HG03066 (cell line): ENCODE measurements around the gene CLCC1.
"Not testable (repeated sequence)": the region's sequence is repeated elsewhere in the genome, so short reads cannot be mapped to it uniquely, and the experiment has no call there.

ENCODE experiments used
- ATAC-seq: cut with Tn5 transposase; IDR thresholded peaks from one replicate; pipeline ENCODE4 v1.9.1; 2021; ENCODE audit warnings: low read depth; ENCODE audit not compliant: unreplicated experiment

Gene CLCC1, protein sequence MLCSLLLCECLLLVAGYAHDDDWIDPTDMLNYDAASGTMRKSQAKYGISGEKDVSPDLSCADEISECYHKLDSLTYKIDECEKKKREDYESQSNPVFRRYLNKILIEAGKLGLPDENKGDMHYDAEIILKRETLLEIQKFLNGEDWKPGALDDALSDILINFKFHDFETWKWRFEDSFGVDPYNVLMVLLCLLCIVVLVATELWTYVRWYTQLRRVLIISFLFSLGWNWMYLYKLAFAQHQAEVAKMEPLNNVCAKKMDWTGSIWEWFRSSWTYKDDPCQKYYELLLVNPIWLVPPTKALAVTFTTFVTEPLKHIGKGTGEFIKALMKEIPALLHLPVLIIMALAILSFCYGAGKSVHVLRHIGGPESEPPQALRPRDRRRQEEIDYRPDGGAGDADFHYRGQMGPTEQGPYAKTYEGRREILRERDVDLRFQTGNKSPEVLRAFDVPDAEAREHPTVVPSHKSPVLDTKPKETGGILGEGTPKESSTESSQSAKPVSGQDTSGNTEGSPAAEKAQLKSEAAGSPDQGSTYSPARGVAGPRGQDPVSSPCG

DNA sequence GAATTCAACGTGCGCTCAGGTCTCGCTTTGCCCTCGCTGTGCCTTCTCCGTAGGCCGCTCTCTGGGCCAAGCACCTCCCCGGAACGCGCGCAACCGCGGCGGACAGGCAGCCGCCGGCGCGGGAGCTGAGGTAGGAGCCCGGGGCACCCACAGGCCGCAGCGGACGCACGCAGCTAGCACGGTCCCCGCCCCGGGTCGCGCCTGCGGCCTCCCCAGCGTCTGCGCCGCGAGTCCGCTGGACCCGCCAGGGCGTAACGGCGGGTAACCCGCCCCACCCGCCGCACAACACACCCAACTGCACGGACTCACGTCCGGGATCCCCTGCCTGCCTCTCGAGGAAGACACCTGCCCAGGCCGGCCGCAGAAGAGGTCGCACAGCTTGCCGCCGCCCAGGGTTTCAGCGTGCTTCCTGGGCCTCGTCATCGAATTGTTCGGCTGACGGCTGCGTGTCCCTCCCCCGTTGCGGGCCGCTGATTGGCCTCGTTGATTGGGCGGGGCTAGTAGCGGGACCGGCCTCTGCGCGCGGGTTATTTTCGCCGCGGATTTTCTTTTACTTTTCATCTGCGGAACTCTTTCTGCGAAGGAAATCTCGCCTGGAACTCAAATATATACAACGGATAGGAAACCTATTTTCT, at the start of gene CLCC1:
CLCC1 (minus strand) TSS at position 433 of the 635 bp plus-strand sequence. CDS start 13,047 bp downstream, outside the sequence.
- peak; percentile 93 for ATAC-seq

DNA sequence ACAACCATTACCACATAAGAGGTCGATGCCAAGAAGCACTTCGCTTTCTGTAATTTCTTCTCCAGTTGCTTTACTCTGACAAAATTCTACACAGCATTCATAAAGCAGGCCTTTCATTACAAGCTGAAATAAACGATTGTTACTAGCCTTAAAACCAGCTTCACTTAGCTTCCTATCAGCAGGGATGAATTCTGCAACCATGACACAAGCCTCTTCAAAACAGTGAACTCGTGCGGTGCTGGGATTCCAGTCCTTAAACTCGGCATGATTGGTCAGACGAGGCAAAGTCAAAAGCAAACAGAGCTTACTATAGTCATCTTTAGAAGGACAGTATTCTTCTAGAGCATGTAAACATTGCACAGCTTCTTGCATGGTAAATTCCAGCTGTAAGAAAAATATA, 48.1 kb upstream of the CLCC1 start:
- ATAC-seq, result no peak

DNA sequence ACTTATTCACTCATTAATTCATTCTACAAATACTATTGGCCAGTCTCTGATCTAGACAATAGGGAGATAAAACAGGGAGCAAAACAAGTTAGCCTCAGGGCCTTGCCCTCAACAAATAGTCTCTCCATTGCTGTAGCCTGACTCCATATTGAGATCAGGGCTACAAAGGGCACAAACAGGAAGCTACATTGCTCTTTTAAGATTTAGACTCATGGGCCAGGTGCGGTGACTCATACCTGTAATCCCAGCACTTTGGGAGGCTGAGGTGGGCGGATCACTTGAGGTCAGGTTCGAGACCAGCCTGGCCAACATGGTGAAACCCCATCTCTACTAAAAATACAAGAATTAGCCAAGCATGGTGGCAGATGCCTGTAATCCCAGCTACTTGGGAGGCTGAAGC, 33.3 kb upstream of the CLCC1 start:
- ATAC-seq, result not testable (repeated sequence)

DNA sequence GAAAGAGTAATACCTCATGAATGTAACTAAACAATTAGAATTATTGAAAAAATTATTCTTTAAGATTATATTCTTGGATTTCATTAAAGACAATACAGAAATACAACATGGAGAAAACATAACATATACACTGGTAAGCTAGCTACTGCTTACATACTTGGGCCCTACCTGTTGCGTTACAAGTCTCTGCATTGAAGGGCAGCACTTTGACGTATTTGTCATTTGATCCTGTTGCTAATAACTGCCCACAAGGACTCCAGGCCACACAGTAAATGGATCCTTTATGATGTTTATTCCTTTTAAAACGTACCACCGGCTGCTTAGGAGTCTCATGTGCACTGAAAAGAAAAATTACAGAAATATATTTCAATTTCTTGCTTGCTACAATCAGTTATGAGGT, 19.8 kb upstream of the CLCC1 start:
- no peak for ATAC-seq

DNA sequence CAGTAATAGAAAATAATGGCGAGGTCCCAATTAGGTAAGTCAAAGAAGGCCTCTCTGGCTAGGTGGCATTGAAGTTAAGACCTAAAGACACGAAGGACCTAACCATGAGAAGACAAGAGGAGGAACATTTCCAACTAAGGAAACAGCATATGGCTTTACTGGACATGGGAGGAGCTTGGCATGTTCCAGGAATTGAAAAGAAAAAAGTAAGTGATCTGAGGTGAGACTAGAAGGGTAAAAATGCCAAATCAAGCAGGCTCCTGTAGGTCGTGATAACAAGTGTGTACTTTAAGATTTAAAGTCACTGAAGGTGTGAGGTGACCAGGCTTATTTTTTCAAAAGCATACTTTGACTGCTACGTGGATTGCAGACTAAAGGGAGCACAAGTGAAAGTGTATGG, 13.4 kb upstream of the CLCC1 start:
- ATAC-seq, result no peak

DNA sequence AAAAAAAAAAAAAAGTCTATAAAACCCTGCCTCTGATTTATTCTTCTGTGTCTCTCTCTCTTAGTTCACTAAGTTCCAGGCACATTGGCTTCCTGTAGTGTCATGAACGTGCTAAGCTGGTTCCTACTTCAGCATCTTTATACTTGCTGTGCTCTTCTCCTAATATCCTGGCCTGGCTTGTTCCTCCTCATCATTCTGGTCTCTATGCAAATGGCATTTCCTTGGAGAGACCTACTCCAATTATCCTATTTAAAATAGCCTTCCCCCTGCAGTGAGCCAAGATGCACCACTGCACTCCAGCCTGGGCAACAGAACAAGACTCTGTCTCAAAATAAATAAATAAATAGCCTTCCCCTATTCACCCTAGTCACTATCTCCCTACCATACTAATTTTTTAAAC, 9.7 kb upstream of the CLCC1 start:
- ATAC-seq, result no peak

DNA sequence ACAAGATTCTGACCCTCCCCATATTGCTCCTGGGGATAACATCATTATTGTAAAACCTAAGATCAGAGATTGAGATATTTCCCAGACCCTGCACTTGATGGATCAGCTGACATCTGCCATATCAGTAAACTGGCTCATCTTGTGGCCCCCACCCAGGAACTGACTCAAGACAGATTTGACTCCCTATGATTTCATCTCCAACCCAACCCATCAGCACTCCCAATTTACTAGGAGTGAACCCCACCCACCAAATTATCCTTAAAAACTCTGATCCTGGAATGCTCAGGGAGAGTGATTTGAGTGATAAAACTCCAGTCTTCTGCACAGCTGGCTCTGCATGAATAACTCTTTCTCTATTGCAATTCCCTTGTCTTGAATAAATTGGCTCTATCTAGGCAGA, 6.1 kb upstream of the CLCC1 start:
- ATAC-seq, result no peak

DNA sequence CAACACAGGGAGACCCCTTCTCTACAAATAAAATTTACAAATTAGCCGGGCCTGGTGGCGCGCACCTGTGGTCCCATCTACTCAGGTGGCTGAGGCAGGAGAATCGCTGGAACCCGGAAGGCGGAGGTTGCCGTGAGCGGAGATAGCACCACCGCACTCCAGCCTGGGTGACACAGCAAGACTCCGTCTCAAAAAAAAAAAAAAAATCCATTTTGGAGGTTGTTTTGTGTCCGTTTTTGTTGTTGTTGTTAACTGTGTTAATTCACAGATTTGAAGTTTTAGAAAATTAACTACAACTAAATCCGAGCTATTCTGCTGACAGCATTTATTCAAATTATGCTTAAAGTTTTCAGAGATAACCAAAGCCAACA, 618 bp downstream of the CLCC1 start:
- no peak for ATAC-seq

DNA sequence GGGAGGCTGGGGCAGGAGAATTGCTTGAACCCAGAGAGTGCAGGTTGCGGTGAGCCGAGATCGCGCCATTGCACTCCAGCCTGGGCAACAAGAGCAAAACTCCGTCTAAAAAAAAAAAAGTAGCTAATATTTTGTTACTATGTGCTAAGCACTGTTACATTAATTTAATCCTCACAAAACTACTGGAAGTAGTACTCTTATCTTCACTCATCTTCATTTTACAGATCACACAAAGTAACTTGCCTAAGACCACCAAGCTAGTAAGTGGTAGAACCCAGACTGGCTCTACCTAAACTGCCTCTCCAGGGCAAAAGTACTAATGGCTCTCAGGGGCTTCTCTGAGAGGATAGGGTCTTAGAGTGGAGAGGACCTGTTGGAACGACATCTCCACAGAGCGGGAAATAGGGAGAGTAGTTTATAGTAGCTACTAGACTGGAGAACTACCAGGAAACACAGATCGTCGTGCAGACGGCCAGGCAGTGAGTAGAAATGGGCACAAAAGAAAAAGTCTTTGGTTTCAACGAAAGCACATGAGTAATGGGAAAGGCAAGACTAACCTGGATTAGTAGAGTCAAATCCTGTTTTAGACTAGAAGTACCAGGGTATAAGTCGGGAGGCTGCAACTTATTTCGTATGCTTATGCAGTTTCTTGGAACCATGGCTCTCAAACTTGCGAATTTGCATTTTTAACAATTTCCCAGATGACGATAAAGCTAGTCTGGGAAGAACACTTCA, 1.4 kb downstream of the CLCC1 start:
- ATAC-seq, result no peak

DNA sequence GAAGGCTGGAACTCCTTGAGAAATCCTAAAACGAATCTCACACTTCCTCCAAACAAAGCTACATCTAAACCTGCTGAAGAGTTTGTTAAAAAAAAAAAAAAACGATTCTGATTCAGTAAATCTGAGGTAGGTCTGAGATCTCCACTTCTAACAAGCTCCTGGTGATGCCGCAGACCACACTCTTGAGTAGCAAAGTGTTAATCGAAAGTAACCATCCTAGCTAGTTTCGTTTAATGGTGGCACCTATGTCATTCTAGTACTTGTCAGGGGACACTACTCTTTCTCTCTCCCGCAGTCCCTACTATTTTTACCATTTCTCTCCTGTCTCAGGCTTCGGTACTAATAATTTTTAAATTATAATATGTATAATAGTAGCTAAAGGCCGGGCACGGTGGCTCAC, 2.1 kb downstream of the CLCC1 start:
- no peak for ATAC-seq

DNA sequence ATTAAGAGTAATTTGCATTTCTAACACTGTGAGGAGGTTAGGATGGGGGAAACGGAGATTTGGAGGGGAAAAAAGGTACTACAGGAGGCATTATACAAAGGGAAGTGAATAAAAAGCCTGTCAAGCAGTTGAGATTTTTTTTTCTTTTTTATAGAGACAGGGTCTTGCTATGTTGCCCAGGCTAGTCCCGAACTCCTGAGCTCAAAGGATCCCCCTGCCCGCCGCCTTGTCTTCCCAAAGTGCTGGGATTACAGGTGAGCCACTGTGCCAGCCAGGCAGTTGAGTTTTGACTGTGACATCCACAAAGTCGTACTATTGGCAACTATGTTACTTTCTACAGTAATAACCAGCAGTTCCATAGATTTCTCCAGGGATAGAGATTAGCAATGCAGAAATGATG, 2.6 kb downstream of the CLCC1 start:
- ATAC-seq, result no peak

DNA sequence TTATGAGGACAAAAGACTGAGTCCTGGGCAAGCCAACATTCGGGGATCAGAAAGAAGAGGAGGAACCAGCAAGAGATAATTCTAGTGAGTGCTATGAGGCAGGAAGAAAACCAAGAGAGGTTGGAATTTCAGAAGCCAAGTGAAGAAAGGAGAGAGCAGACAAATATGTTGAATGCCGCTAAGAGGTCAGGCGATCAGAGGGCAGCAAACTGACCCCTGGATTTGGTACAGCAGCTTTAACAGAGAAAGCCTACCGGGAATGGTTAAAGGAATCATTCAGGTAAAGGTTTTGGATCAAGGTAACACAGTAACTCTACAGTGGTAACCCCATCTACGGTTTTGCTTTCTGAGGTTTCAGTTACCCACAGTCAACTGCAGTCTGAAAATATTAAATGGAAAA, 5.4 kb downstream of the CLCC1 start:
- no peak for ATAC-seq

DNA sequence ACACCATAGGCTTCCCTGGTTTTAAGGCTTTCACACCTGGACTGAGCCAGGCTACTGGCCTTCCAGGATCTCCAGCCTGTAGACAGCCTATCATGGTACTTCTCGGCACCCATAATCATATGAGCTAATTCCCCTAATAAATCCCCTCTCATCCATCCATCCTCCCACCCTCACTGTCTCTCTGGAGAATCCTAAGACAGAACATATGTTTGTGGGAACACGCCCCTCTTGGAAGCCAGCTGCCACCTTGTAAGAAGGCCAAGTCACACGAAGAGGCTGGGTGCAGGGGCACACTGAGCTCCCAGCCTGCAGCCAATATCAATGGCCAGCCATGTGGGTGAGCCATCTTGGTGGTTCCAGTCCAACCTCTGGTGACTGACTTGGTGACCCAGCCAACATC, 7.4 kb downstream of the CLCC1 start:
- no peak for ATAC-seq

DNA sequence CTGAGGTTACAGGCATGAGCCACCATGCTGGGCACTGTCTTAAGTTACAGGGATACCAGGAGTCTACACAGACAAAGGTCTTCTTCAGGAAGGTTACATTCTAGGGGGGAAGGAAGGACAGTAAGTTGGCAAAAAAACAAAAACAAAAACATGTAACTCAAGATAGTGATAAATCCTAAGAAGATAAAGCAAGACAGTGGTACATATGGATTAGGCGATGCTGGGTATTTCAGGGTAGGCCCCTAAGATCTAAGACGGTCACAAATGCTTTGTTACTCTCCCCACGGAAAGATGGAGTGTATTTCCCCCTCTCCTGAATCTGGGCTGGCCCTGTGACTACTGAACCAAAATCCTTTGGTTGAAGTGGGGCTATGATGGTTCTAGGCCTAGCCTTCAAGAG, 8.2 kb downstream of the CLCC1 start:
- no peak for ATAC-seq

DNA sequence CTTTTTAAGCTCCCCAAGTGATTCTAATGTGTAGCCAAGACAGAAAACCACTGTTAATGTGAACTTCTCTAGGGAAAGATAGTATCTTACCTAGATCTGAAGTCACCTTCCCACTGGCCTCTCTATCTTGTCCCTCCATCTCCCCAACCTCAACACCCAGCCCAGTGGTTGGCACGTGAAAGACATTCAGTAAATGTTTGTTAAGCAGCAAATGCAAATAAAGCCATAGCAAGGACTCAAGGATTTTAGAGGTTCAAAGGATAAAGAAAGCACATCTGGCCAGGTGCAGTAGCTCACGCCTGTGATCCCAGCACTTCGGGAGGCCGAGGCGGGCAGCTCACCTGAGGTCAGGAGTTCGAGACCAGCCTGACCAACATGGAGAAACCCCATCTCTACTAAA, 9.8 kb downstream of the CLCC1 start:
- ATAC-seq, result no peak

DNA sequence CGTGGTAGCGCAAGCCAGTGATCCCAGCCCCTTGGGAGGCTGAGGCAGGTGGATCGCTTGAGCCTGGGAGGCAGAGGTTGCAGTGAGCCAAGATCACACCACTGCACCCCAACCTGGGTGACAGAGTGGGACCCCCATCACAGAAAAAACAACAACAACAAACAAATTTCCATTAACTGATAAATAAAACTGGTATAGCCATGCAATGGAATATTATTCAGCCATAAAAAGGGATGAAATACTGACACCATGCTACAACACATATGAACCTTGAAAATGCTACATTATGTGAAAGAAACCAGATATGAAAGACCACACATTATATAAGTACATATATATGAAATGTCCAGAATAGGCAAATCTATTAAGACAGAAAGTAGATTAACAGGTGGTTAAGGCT, 12.0 kb downstream of the CLCC1 start:
- ATAC-seq, result no peak

DNA sequence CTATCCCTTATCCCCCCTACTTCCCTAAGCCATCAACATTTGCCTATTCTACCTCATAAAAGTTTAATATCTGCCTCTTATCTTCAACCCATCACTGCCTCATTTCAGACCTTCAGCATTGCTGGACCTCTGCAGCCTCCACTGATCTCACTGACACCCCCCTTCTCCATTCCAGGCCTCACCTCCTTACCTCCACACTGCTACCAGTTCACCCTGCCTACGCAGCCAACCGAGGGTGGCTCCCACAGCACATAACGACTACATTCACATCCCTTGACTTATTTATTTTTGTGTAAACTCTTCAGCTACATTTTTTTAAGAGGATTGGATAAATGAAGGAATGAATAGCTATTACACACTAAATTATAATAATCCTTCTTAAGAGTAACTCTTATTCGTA, 14.2 kb downstream of the CLCC1 start:
- no peak for ATAC-seq

DNA sequence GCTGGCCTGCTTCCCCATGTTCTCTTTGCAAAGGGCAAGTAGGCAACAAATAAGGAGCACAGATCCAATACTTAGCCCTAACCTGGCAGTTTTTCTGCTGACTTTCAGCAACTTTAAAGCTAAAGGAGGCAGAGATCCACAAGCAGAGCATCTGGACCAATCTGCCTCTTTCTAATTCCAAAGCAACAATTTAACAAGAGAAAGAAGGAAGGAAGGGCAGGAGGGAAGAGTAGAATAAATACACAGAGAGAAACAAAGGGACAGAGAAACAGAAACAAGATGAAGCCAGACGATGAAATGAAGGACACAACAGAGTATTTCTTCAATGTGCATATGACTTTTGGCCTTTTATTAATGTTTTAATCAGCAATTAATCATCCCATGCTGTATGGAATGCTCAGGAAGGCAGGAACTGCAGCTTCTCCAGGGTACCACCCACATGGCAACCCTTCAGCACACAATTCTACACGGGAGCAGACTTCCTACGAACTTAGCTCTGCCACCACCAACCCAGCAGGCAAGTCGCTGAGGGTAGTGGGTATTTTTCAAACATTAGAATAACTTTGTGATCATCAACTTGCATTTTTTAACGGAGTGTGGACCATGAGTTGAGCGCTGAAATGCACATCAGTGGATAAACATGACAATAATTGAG, 15.3 kb downstream of the CLCC1 start:
- no peak for ATAC-seq

DNA sequence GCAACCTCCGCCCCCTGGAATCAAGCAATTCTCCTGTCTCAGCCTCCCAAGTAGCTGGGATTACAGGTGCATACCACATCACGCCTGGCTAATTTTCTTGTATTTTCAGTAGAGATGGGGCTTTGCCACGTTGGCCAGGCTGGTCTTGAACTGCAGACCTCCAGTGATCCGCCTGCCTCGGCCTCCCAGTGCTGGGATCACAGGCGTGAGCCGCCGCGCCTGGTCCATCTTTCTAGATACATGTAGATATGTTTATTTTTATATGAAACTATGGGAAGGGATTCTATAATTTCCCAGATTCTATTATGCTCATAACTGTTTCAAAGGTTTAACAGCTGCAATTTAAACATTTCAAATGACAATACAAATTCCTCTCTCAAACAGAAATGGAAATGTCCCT, 27.1 kb downstream of the CLCC1 start:
- no peak for ATAC-seq

DNA sequence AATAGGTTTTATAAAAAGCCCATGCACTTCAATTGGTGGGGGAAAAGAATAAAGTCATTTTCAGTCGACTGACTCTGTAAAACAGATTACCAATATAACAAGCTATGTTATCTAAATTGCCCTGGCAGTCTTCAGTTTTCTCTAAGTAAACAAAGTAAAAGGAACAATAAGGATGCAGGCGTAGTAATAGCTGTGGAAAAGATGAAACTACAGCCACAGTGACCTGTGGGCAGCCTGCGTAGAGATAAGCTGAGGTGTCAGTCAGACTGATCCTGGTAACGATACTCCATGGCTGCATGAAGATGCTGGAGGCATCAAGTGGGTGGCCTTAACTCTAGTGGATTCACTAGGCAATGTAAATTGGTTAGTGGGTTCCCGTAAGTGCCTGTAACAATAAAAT, 29.3 kb downstream of the CLCC1 start:
- ATAC-seq, result no peak

DNA sequence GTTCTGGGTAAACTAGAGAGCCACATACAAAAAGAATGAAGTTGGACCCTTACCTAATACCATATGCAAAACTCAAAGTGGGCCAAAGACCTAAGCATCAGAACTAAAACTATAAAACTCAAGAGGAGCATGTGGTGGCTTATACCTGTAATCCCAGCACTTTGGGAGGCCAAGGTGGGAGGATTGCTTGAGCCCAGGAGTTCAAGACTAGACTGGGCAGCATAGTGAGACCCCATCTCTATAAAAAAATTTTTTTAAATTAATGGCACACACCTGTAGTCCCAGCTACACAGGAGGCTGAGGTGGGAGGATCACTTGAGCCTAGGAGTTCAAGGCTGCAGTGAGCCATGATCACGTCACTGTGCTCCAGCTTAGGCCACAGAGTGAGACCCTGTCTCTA, 35.7 kb downstream of the CLCC1 start:
- ATAC-seq, result not testable (repeated sequence)
